HepG2 (cell line): ENCODE measurements around the gene GRIN3B. TPM values are rescaled to one million over a fixed set of nuclear protein-coding genes. Genes with fewer than 3 reads are reported as not detected.
A peak's percentile ranks its signal among the peaks of the same experiment; 100 is the strongest.

Experiments
- BRF2 ChIP-seq: sonication (generic); formaldehyde crosslinking; IDR thresholded peaks from 2 replicates; pipeline ENCODE4 v1.8.1; 2022; ENCODE audit warnings: mild to moderate bottlenecking, missing genetic modification reagents
- DNMT1 ChIP-seq: sonication (generic); formaldehyde crosslinking; IDR thresholded peaks from 2 replicates; pipeline ENCODE4 v1.5.1; 2020; ENCODE audit warnings: mild to moderate bottlenecking, missing genetic modification reagents
- FOXK1 ChIP-seq: sonication (generic); formaldehyde crosslinking; IDR thresholded peaks from 2 replicates; pipeline ENCODE4 v1.4.0; 2020; ENCODE audit warnings: low read depth, missing genetic modification reagents, borderline replicate concordance
- PBX2 ChIP-seq: IDR thresholded peaks from 2 replicates; pipeline ENCODE4 v1.6.1; 2016; ENCODE audit warnings: control low read depth
- ZBTB10 ChIP-seq: sonication (generic); formaldehyde crosslinking; IDR thresholded peaks from 2 replicates; pipeline ENCODE4 v1.4.0; 2020; ENCODE audit warnings: missing genetic modification reagents, borderline replicate concordance
- ZBTB33 ChIP-seq: sonication (generic); formaldehyde crosslinking; IDR thresholded peaks from 2 replicates; pipeline ENCODE4 v1.4.0; 2020; ENCODE audit warnings: missing genetic modification reagents
- ZBTB43 ChIP-seq: sonication (generic); formaldehyde crosslinking; conservative IDR thresholded peaks from 2 replicates; pipeline ENCODE4 v1.4.0; 2020; ENCODE audit warnings: missing genetic modification reagents
- ZFY ChIP-seq: sonication (generic); formaldehyde crosslinking; IDR thresholded peaks from 2 replicates; pipeline ENCODE4 v1.4.0; 2020; ENCODE audit warnings: missing genetic modification reagents
- ZNF235 ChIP-seq: sonication (generic); formaldehyde crosslinking; IDR thresholded peaks from 2 replicates; pipeline ENCODE4 v1.8.1; 2023; ENCODE audit warnings: mild to moderate bottlenecking, missing genetic modification reagents, borderline replicate concordance
- ZNF292 ChIP-seq: sonication (generic); formaldehyde crosslinking; IDR thresholded peaks from 2 replicates; pipeline ENCODE4 v1.8.1; 2022; ENCODE audit warnings: mild to moderate bottlenecking, low read depth, missing genetic modification reagents, borderline replicate concordance
- ZNF296 ChIP-seq: sonication (generic); formaldehyde crosslinking; conservative IDR thresholded peaks from 2 replicates; pipeline ENCODE4 v1.5.0; 2020; ENCODE audit warnings: mild to moderate bottlenecking, missing genetic modification reagents
- ZNF431 ChIP-seq: sonication (generic); formaldehyde crosslinking; IDR thresholded peaks from 2 replicates; pipeline ENCODE4 v1.9.0; 2022; ENCODE audit warnings: missing genetic modification reagents, low read depth, mild to moderate bottlenecking, borderline replicate concordance
- ZNF549 ChIP-seq: sonication (generic); formaldehyde crosslinking; IDR thresholded peaks from 2 replicates; pipeline ENCODE4 v1.5.0; 2020; ENCODE audit warnings: missing genetic modification reagents
- ZNF567 ChIP-seq: sonication (generic); formaldehyde crosslinking; IDR thresholded peaks from 2 replicates; pipeline ENCODE4 v1.8.1; 2023; ENCODE audit warnings: mild to moderate bottlenecking, missing genetic modification reagents, borderline replicate concordance
- ZNF674 ChIP-seq: sonication (generic); formaldehyde crosslinking; IDR thresholded peaks from 2 replicates; pipeline ENCODE4 v1.5.0; 2020; ENCODE audit warnings: low read depth, mild to moderate bottlenecking, missing genetic modification reagents
- ZNF7 ChIP-seq: IDR thresholded peaks from 2 replicates; pipeline ENCODE4 v1.6.1; 2016; ENCODE audit warnings: missing biosample characterization, missing genetic modification reagents
- ZNF737 ChIP-seq: sonication (generic); formaldehyde crosslinking; IDR thresholded peaks from 2 replicates; pipeline ENCODE4 v1.5.0; 2020; ENCODE audit warnings: missing genetic modification reagents, mild to moderate bottlenecking, borderline replicate concordance
- ZNF780A ChIP-seq: sonication (generic); formaldehyde crosslinking; IDR thresholded peaks from 2 replicates; pipeline ENCODE4 v1.8.0; 2022; ENCODE audit warnings: mild to moderate bottlenecking, missing genetic modification reagents, moderate library complexity
- ZNF839 ChIP-seq: sonication (generic); formaldehyde crosslinking; IDR thresholded peaks from 2 replicates; pipeline ENCODE4 v1.4.0; 2020; ENCODE audit warnings: missing genetic modification reagents, mild to moderate bottlenecking, borderline replicate concordance
- polyA plus RNA-seq, 8 experiments: library from polyadenylated mRNA; depleted of rRNA in 3 of 8; stranded (reverse) in 7 of 8; unstranded in 1 of 8; fragments of >200 nt; fragmentation: Illumina TruSeq in 4 of 8; extraction: Trizol in 4 of 8; gene quantifications; 2 replicates each; pipeline versions ENCODE4 v1.2.1 to v1.2.3, GENCODE V29; 2011 to 2016; ENCODE audit warnings: low read depth in 4 of 8, missing spikeins in 1 of 8, mixed read lengths in 1 of 8; ENCODE audit not compliant: insufficient read depth in 1 of 8
- total RNA-seq, 5 experiments: library from RNA; depleted of rRNA; stranded (reverse); fragments of >200 nt; fragmentation: Illumina TruSeq; extraction: Trizol; gene quantifications; 2 replicates each; pipeline ENCODE4 v1.2.3, GENCODE V29; 2016; ENCODE audit warnings: low read depth in 1 of 5

GRIN3B gene
- total and polyA plus RNA-seq, 2 of the 13 experiments (the other 11 are each of a cell fraction or from before 2014, with no cell fraction given): 0.07 to 0.20 TPM

GRCh38 chr19:1050989-1051788, 51.0 kb downstream of the GRIN3B start (continued):
- TF ChIP-seq PBX2 (CRISPR knock-in tag) (no peak), ZNF839 (CRISPR knock-in tag) (no peak), ZNF549 (no peak), ZNF737 (CRISPR knock-in tag) (no peak; the same call in 1 of the 2 replicates), ZBTB43 (CRISPR knock-in tag) (0 out of 2 replicates have a peak, but pooled peaks have one; percentile 48), ZNF296 (CRISPR knock-in tag) (peak; percentile 88; the same call in 1 of the 2 replicates), ZNF292 (CRISPR knock-in tag) (0 out of 2 replicates have a peak, but pooled peaks have one; percentile 48), ZBTB10 (CRISPR knock-in tag) (no peak), ZFY (CRISPR knock-in tag) (peak; percentile 88), ZNF431 (CRISPR knock-in tag) (peak; percentile 46; the same call in 1 of the 2 replicates), ZBTB33 (CRISPR knock-in tag) (peak; percentile 42; the same call in 1 of the 2 replicates), ZNF567 (CRISPR knock-in tag) (no peak), ZNF674 (CRISPR knock-in tag) (no peak), ZNF780A (no peak), BRF2 (CRISPR knock-in tag) (no peak), ZNF235 (CRISPR knock-in tag) (no peak), ZNF7 (CRISPR knock-in tag) (no peak), DNMT1 (no peak), FOXK1 (CRISPR knock-in tag) (peak; percentile 30; the same call in 1 of the 2 replicates)
